Transverse colon (tissue), 4 donors: Measurements from ENCODE around the gene TSC22D3. TPM values are rescaled to one million over a fixed set of nuclear protein-coding genes. Genes with fewer than 3 reads are reported as not detected.

Experiments used
- DNase-seq: peaks from one replicate; pipeline ENCODE4 v3.0.0-alpha.2; 2019
- H3K27ac ChIP-seq, 4 donors: fragments of 200-600 bp; sonication (generic); 2 replicates each; pipeline ENCODE4 v1.5.1; 2016 to 2018; ENCODE audit warnings: inconsistent platforms in 4 of 4
- H3K27me3 ChIP-seq: fragments of 200-600 bp; sonication (generic); 2 replicates; pipeline ENCODE4 v1.5.1; 2017; ENCODE audit warnings: inconsistent platforms
- H3K36me3 ChIP-seq, 4 donors: fragments of 200-600 bp; sonication (generic); 2 replicates each; pipeline ENCODE4 v1.5.1; 2017 to 2019; ENCODE audit warnings: inconsistent platforms in 4 of 4
- H3K4me1 ChIP-seq, 4 donors: fragments of 200-600 bp; sonication (generic); 2 replicates each; pipeline ENCODE4 v1.5.1; 2017 to 2020; ENCODE audit warnings: inconsistent platforms in 4 of 4
- H3K4me3 ChIP-seq, 4 donors: fragments of 200-600 bp; sonication (generic); 1 replicate in 1 of 4; 2 replicates in 3 of 4; pipeline versions ENCODE4 v1.5.1 to v1.6.1; 2017 to 2019; ENCODE audit warnings: inconsistent platforms in 4 of 4
- H3K9me3 ChIP-seq, 2 donors: fragments of 200-600 bp; sonication (generic); 2 replicates each; pipeline ENCODE4 v1.5.1; 2017 to 2019; ENCODE audit warnings: inconsistent platforms in 2 of 2
- EP300 ChIP-seq: sonication (generic); formaldehyde crosslinking; IDR thresholded peaks from one replicate; pipeline ENCODE4 v1.6.1; 2017; ENCODE audit warnings: antibody characterized with exemption, low read depth
- POLR2A ChIP-seq: fragments of 450-650 bp; IDR thresholded peaks from one replicate; pipeline ENCODE4 v1.6.1; 2016; ENCODE audit warnings: antibody characterized with exemption, mild to moderate bottlenecking, moderate library complexity
- POLR2AphosphoS5 ChIP-seq, 3 donors: sonication (generic); formaldehyde crosslinking; IDR thresholded peaks; one replicate each; pipeline ENCODE4 v1.6.1; 2016; ENCODE audit warnings: antibody characterized with exemption in 3 of 3
- WGBS, 2 donors: methylation state at CpG; one replicate each; pipeline ENCODE4 v1.1.5; 2018; ENCODE audit warnings: low coverage in 1 of 2; 5-methylcytosine and 5-hydroxymethylcytosine counted together
- in situ Hi-C, 4 donors: fragments of 200-750 bp; cut with MboI; loops; one replicate each; pipeline versions ENCODE4 v1.15.0 to v1.15.1; 2017; ENCODE audit warnings: low sequenced_read_pairs in 3 of 4, low pct_ligation_motif_present in 1 of 4, low pct_unique_long_range_greater_than_20kb in 1 of 4
- intact Hi-C: fragments of 100-400 bp; cut with DNase I; formaldehyde crosslinking; loops from one replicate; pipeline ENCODE4 v1.15.1; 2023; ENCODE audit warnings: low total_unique reads
- total RNA-seq, 4 donors: library from RNA; depleted of rRNA; stranded (reverse); fragments of >200 nt; gene quantifications; one replicate each; pipeline ENCODE4 v1.1.0, GENCODE V29; 2016
- TF ChIP-seq, protein P1 (sequence below), 5 experiments: fragments of 200-600 bp in 3 of 5; fragments of 450-650 bp in 2 of 5; sonication (generic) in 3 of 5; IDR thresholded peaks; 1 replicate in 2 of 5; 2 replicates in 3 of 5; pipeline ENCODE4 v1.5.1; 2016 to 2017; ENCODE audit warnings: antibody characterized with exemption in 5 of 5, inconsistent platforms in 3 of 5, mild to moderate bottlenecking in 2 of 5, moderate library complexity in 1 of 5

The TSC22D3 gene
- total RNA-seq, 4 donors from 2014 or later, result 146 to 349 (median 202) TPM

DNA sequence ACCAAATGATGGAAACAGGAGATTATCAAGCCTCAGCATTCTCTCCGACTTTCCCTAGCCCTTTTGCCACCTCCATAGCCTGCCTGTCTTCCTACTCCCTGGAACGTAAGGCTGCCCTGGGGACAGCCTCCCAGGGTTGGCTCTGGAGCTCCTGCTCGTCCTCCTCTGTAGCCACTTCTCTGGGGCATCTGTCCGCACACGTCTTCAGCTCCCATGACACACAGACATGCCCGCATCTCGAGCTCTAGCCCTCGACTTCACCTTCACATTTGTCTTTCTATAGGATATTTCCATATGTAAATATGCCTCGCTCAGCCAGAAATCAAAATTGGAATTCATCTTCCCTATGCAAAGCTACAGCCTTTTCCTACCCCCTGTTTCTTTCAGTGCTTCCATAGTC is 67.7 kb downstream of the TSC22D3 start:
- no peak for DNase-seq
- H3K4me1 ChIP-seq, result peaks cover 0 to 19% (median 10%) of the 10 kb centered on the region in 4 donors
- 82 to 97% methylated on average over 5 to 9 of the region's 9 CpGs for WGBS, 2 donors
- H3K4me3 ChIP-seq, result no peak overlapping the region
- no peaks in the 10 kb centered on the region for H3K36me3 ChIP-seq
- intact Hi-C loops (no loop called here), in situ Hi-C loops (no loop called here)
- no peak overlapping the region for H3K27ac ChIP-seq
- H3K9me3 ChIP-seq, result no peaks in the 10 kb centered on the region
- H3K27me3 ChIP-seq, result no peaks in the 10 kb centered on the region
- no peak for TF ChIP-seq POLR2A
- no peak for TF ChIP-seq POLR2AphosphoS5 (IDR thresholded peaks at IDR 0.05)
- TF ChIP-seq, protein P1, sequence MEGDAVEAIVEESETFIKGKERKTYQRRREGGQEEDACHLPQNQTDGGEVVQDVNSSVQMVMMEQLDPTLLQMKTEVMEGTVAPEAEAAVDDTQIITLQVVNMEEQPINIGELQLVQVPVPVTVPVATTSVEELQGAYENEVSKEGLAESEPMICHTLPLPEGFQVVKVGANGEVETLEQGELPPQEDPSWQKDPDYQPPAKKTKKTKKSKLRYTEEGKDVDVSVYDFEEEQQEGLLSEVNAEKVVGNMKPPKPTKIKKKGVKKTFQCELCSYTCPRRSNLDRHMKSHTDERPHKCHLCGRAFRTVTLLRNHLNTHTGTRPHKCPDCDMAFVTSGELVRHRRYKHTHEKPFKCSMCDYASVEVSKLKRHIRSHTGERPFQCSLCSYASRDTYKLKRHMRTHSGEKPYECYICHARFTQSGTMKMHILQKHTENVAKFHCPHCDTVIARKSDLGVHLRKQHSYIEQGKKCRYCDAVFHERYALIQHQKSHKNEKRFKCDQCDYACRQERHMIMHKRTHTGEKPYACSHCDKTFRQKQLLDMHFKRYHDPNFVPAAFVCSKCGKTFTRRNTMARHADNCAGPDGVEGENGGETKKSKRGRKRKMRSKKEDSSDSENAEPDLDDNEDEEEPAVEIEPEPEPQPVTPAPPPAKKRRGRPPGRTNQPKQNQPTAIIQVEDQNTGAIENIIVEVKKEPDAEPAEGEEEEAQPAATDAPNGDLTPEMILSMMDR (IDR thresholded peaks at IDR 0.05), result no peak
- no peak for TF ChIP-seq EP300

DNA sequence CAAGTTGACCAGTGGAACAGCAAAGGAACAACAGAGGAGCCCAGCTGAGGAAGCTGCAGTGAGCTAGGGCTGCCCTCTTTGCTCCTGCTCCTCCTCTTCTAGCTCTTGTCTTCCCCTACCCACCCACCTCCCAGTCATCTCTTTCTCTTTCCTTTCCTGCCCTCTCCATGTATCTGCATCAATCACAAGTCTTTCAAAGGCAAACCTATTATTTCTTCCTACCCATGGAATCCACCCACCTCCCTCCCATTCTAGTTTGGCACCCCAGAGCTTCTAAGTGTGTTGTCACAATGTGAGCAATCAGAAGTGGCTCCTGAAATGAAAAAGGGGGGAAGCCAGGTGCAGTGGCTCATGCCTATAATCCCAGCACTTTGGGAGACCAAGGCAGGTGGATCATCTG is 69.3 kb downstream of the TSC22D3 start:
- Histone ChIP-seq H3K36me3 (no peaks in the 10 kb centered on the region), H3K27me3 (no peaks in the 10 kb centered on the region), H3K27ac (no peak overlapping the region), H3K4me3 (no peak overlapping the region), H3K4me1 (peaks cover 0 to 12% (median 7%) of the 10 kb centered on the region in 4 donors), H3K9me3 (no peaks in the 10 kb centered on the region)
- intact Hi-C loops (no loop called here), in situ Hi-C loops (no loop called here)
- DNase-seq, result no peak
- TF ChIP-seq POLR2AphosphoS5 (IDR thresholded peaks at IDR 0.05) (no peak), POLR2A (no peak), EP300 (no peak)
- TF ChIP-seq, protein P1 (IDR thresholded peaks at IDR 0.05), result no peak

DNA sequence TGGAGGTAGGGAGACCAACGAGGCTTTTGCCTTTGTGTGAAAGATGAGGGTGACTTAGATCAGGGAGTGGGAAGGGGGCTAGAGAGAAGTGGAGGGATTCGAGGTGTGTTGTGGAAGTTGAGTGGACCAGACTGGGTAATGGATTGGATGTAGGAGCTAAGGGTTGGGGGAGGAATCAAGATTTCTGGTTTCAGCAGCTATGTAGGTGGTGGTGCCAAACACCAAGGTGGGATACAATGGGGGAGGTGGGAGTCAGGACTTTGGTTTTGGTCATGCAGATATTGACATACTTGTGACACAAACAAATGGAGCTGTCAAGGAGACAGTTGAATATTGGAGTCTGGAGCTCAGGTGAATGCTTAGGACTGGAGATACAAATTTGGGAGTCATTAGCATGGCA is 71.0 kb downstream of the TSC22D3 start:
- H3K27me3 ChIP-seq, result no peaks in the 10 kb centered on the region
- TF ChIP-seq POLR2A (no peak), EP300 (no peak), POLR2AphosphoS5 (IDR thresholded peaks at IDR 0.05) (no peak)
- TF ChIP-seq, protein P1 (IDR thresholded peaks at IDR 0.05), result no peak
- in situ Hi-C loops, result no loop called here

DNA sequence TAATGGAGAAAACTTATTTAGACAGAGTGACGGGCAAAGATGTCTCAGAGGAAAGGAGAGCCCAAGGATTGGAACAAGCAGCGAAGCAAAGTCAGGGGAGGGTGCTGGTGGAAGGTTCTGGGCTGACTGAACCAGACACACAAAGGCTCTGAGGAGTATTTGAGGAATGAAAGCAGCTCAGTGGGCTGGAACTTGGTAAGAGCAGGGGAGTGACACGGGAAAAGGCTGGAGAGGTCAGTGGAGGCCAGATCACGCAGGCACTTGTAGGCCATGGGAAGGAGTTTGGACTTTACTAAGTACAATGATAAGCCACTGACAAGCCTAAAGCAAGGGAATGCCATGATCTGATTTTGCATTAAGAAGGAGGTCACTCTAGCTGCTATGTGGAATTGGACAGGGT is 71.4 kb downstream of the TSC22D3 start:
- Histone ChIP-seq H3K9me3 (no peaks in the 10 kb centered on the region), H3K27me3 (no peaks in the 10 kb centered on the region), H3K4me3 (no peak overlapping the region), H3K36me3 (no peaks in the 10 kb centered on the region), H3K27ac (no peak overlapping the region), H3K4me1 (no peaks in the 10 kb centered on the region)
- TF ChIP-seq EP300 (no peak), POLR2A (no peak), POLR2AphosphoS5 (IDR thresholded peaks at IDR 0.05) (no peak)
- TF ChIP-seq, protein P1 (IDR thresholded peaks at IDR 0.05), result no peak
- WGBS, 2 donors, result 81% methylated on average over 4 of the region's 4 CpGs; no CpG with 5 or more reads in 1 of the 2 donors
- intact Hi-C loops (no loop called here), in situ Hi-C loops (no loop called here)
- DNase-seq, result no peak

More for the DNA sequence above, 71.0 kb downstream of the TSC22D3 start:
- no peak for DNase-seq
- no peaks in the 10 kb centered on the region for H3K36me3 ChIP-seq
- WGBS, 2 donors, result 61 to 100% methylated on average over 1 to 2 of the region's 2 CpGs
- H3K27ac ChIP-seq, result no peak overlapping the region
- no peaks in the 10 kb centered on the region for H3K4me1 ChIP-seq
- no peaks in the 10 kb centered on the region for H3K9me3 ChIP-seq
- H3K4me3 ChIP-seq, result no peak overlapping the region
- intact Hi-C loops, result no loop called here
